NCI-H526 treated with DMSO at 0.1 percent for 48 hours (cell line): ENCODE measurements around the gene ERICH6.
"Not testable (repeated sequence)": the region's sequence is repeated elsewhere in the genome, so short reads cannot be mapped to it uniquely, and the experiment has no call there.

Experiments
- DNase-seq: peaks from one replicate; lab custom pipeline; 2025; lab: John Stamatoyannopoulos, UW

The ERICH6 gene

DNA sequence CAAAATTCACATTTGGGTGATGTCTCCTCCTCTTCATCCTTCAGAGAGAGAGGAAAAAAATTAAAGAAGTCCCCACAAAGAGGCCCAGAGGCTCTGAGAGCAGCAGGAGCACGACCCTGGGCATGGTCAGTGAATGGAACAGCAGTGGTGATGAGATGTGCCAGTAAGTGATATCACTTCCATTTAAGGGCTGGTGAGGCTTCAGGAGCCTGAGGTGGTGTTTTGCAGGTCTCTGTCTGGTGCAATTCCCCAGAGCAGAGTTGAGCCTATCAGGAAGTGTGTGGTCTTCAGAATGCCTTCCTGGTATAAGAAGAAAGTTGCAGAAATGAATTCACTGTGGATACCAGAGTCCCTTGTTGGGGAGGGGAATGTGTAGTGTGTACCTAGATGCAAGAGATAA lies 21.4 kb downstream of the ERICH6 start:
- DNase-seq: peak; percentile 40

GRCh38 chr3:150681057-150681456 lies 22.7 kb downstream of the ERICH6 start:
- DNase-seq: peak; percentile 58

- no peak for DNase-seq
Observed at GRCh38 chr3:150680562-150680961, 23.2 kb downstream of the ERICH6 start.

DNA sequence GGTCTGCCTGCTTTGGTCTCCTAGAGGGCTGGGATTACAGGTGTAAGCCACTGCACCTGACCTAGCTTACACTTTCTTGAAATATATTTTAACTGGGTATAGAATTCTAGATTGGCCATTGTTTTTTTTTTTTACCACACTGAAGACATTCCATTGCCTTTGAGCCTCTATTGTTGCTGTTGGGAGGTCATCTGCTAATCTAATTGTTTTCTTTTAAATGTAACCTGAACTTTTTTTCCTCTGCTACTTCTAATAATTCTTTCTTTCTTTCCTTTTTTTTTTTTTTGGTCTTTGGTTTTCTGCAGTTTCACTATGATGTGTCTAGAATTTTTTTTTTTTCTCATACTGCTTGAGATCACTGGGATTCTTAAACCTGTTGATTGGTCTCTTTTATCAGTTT lies 28.1 kb downstream of the ERICH6 start:
- DNase-seq: no peak

DNA sequence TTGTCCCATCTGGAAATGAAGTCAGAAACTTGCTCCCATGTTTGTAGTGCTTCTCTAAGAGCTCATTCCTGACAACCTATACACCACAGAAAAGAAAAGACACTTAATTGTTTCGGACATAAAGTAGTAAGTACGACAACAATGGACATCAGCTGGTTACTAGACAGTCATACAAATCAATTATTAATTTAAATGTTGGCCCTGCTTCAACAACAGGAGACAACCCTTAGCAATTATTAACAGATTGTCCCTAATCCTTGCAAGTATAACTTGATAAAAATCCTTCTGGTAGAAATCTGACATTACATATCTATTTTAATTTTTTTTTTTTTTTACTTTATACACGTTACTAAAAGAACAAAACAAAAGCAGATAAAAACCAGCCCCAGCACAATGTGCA lies 29.8 kb downstream of the ERICH6 start:
- DNase-seq: no peak

GRCh38 chr3:150666167-150666566 lies 37.6 kb downstream of the ERICH6 start:
- no peak for DNase-seq

GRCh38 chr3:150663461-150663860 lies 40.3 kb downstream of the ERICH6 start:
- no peak for DNase-seq

- no peak for DNase-seq
Observed at GRCh38 chr3:150662410-150663200, 41.1 kb downstream of the ERICH6 start.

DNA sequence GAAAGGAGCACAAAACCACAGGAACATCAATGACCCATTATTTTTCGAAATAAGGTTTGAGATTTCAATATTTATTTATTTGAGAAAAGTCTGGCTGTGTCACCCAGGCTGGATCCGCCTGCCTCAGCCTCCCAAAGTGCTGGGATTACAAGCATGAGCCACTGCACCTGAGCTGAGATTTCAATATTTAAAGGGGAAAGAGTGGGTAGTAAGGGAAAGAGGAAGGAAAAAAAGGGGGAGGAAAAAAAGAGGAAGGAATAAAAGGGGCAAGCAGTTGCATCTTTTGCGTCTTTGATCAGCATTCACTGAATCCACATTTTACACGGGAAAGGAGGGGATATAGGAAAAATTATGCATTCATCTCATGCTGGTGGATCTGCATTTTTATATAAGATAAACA lies 47.4 kb downstream of the ERICH6 start:
- no peak for DNase-seq

- DNase-seq: no peak
Observed at GRCh38 chr3:150653110-150653561, 50.6 kb downstream of the ERICH6 start.

DNA sequence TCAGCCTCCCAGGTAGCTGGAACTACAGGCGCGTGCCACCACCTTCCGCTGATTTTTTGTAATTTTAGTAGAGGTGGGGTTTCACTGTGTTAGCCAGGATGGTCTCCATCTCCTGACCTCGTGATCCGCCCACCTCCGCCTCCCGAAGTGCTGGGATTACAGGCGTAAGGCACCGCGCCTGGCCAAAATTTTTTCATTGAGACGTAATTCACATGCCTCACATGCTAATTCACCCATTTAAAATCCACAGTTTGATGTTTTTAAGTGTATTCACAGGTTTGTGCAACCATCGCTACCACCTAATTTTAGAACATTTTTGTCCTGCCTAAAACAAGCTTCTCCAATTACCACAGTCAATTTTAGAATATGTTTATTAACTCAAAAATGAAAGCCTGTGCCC lies 63.5 kb downstream of the ERICH6 start:
- no peak for DNase-seq

- no peak for DNase-seq
Observed at GRCh38 chr3:150639262-150639661, 64.5 kb downstream of the ERICH6 start.

GRCh38 chr3:150636258-150636657 lies 67.5 kb downstream of the ERICH6 start:
- DNase-seq: no peak

DNA sequence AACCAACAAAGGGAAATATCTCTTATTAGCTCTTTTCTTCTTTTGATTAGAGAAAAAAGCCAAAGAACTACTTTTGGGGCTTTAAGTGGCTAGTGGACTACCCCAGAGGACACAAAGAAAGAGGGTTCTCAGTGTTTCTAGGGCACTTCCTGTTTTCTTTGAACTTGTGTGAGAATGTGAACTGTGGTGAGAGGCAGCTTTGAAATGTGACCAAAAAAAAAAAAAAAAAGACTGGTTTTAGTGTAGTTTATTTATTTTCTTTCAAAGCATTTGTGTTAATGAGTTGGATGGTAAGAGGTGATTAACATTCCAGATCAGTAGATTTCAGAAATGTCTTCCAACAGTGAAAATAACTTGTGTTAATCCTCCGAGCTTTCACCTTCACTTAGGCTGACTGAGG lies 68.2 kb downstream of the ERICH6 start:
- no peak for DNase-seq

DNA sequence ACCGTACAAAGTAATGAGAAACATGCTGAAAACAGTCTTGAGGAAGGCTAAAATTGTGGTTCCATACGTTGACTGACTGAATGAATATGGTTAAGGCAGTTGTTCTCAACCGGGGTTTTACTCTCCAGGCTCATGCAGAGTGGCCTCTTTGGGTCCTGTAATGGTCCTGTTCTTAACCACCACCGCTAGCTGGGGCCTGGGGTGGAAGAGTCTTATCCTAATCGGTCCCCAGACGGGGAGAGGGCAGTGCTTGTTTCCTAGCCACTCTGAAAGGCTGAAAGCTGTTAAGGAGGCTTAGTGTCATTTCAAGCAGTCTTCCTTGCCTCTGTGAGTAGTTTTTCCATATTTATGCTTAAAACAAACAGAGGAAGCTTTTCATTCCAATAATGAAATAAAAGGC lies 68.6 kb downstream of the ERICH6 start:
- no peak for DNase-seq

GRCh38 chr3:150631515-150632221 lies 72.1 kb downstream of the ERICH6 start:
- no peak for DNase-seq

- no peak for DNase-seq
Observed at GRCh38 chr3:150627557-150627956, 76.2 kb downstream of the ERICH6 start.

DNA sequence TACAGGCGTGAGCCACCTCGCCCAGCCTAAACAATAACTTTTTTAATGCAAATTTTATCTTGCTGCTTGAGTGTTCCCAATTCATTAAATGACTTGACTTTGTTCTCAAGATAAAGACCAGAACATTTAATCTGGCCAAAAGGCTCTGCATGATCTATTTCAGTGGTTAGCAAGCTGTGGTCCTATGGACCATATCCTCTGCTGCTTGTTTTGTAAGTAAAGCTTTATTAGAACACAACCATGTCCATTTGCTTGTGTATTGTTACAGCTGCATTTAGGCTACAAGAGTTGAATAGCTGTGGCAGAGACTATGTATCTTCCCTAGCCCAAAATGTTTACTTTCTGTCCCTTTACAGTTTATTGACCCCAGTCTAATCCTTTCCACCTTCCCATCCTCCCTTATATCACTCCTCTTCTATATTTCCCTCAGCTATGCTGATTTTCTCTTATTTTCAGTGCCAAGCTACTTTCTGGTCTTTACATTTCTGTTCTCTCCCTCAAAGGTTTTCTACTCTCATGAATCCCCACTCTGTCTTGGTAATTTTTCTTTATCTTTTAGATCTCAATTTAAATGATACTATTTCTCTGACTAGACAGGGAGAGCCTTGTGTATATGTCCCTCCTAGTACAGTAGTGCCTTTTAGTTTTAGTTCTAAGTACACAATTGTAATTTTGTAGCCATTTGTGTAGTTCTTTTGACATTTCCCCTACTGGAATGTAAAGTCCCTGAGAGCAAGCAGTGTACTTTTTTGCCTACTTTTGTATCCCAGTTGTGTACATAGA lies 77.4 kb downstream of the ERICH6 start:
- DNase-seq: no peak

- no peak for DNase-seq
Observed at GRCh38 chr3:150623945-150624344, 79.8 kb downstream of the ERICH6 start.

DNA sequence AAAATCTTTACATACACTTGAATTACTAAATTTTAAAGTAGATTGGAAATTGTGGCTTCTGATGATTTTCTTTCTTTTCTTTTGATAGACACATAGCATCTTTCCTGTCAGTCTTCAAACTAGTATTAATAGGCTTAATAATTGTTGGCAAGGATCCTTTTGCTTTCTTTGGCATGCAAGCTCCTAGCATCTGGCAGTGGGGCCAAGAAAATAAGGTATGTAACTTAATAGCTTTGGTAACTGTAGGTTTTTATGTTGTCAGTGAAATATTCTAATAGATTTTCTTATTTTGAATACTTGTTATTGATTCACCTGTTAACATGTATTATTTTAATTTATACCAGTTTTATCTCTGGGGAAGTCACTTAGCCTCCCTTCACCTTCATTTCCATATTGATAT lies 80.8 kb downstream of the ERICH6 start:
- not testable (repeated sequence) for DNase-seq

DNA sequence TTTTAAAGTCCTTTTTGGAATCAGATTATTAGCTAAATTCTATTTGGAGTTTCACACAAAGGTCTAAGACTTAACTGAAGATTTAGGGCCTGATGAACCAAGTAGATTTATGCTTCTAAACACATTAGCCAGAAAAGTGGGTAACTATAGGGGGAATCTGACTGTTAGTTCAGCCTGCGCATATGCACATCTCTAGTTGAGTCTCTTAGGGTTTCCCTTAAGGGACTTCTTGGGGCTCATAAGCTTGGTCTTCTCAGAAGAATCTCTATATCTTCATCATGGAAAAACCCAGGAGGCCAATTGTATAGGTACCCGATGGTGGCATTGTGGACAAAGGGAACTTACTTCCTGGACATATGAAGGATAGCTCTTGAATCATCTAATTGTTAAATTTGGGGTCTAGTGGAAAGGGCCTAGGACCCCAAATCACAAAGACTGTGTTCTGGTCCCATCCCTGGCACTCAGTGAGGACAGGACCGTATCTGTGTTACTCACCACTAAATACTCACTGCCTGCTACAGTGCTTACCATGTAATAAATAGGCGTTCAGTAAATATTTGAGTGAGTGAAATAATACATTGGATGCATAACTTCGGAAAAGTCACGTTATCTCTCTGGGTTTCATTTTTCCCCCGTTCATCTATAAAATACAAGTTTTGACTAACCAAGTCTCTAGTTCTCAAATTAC lies 83.6 kb downstream of the ERICH6 start:
- no peak for DNase-seq
